HG02798 (cell line): ENCODE measurements around the gene OOSP3.

Experiments
- ATAC-seq: cut with Tn5 transposase; IDR thresholded peaks from one replicate; pipeline ENCODE4 v1.9.1; 2021; ENCODE audit warnings: mild to moderate bottlenecking; ENCODE audit not compliant: unreplicated experiment, poor library complexity

Gene OOSP3

GRCh38 chr11:59943997-59944714, 65.6 kb downstream of the OOSP3 start:
- ATAC-seq, result no peak

- no peak for ATAC-seq
Measured at GRCh38 chr11:59944720-59945119, 66.1 kb downstream of the OOSP3 start.
